GM21515 (cell line): Measurements from ENCODE around the gene MTR.
"Not testable (repeated sequence)": the region's sequence is repeated elsewhere in the genome, so short reads cannot be mapped to it uniquely, and the experiment has no call there.

ENCODE experiments used
- ATAC-seq: cut with Tn5 transposase; IDR thresholded peaks from one replicate; pipeline ENCODE4 v1.9.1; 2021; ENCODE audit not compliant: unreplicated experiment

Gene MTR

GRCh38 chr1:236895665-236896387, 100.7 kb downstream of the MTR start:
- ATAC-seq: no peak

- ATAC-seq: no peak
These were observed 101.6 kb downstream of the MTR start for GRCh38 chr1:236896716-236897115.

- ATAC-seq: no peak
These were observed 110.0 kb downstream of the MTR start for GRCh38 chr1:236904892-236905741.

GRCh38 chr1:236907205-236907604, 112.1 kb downstream of the MTR start:
- ATAC-seq: no peak

- ATAC-seq: no peak
These were observed 113.6 kb downstream of the MTR start for GRCh38 chr1:236908669-236909068.

GRCh38 chr1:236911047-236911446, 116.0 kb downstream of the MTR start:
- not testable (repeated sequence) for ATAC-seq

GRCh38 chr1:236913371-236914037, 118.4 kb downstream of the MTR start:
- no peak for ATAC-seq

- no peak for ATAC-seq
These were observed 119.3 kb downstream of the MTR start for GRCh38 chr1:236914375-236914774.

GRCh38 chr1:236916131-236916800, 121.2 kb downstream of the MTR start:
- no peak for ATAC-seq

GRCh38 chr1:236917448-236917847, 122.4 kb downstream of the MTR start:
- no peak for ATAC-seq

- ATAC-seq: no peak
These were observed 125.3 kb downstream of the MTR start for GRCh38 chr1:236920286-236920894.

- ATAC-seq: no peak
These were observed 126.5 kb downstream of the MTR start for GRCh38 chr1:236921610-236922009.

GRCh38 chr1:236922190-236922589, 127.1 kb downstream of the MTR start:
- no peak for ATAC-seq

- no peak for ATAC-seq
These were observed 130.3 kb downstream of the MTR start for GRCh38 chr1:236925386-236925785.

GRCh38 chr1:236930503-236930902, 135.4 kb downstream of the MTR start:
- no peak for ATAC-seq

- no peak for ATAC-seq
These were observed 143.7 kb downstream of the MTR start for GRCh38 chr1:236938760-236939159.

GRCh38 chr1:236942431-236942830, 147.3 kb downstream of the MTR start:
- no peak for ATAC-seq

- no peak for ATAC-seq
These were observed 149.5 kb downstream of the MTR start for GRCh38 chr1:236944556-236944955.

GRCh38 chr1:236945002-236945401, 149.9 kb downstream of the MTR start:
- ATAC-seq: no peak

- ATAC-seq: no peak
These were observed 152.7 kb downstream of the MTR start for GRCh38 chr1:236947794-236948193.

- ATAC-seq: no peak
These were observed 153.3 kb downstream of the MTR start for GRCh38 chr1:236948381-236948780.
